ENCODE data around the gene UGT1A9.

Gene UGT1A9

GRCh38 chr2:233758141-233758540 is 86.4 kb downstream of the UGT1A9 start:
- in situ Hi-C loops (cut with MboI; ENCODE audit: low sequenced_read_pairs): no loop called here

GRCh38 chr2:233758849-233759248 is 87.2 kb downstream of the UGT1A9 start:
- in situ Hi-C loops (cut with MboI; ENCODE audit: low sequenced_read_pairs): no loop called here

GRCh38 chr2:233760043-233760442 is 88.3 kb downstream of the UGT1A9 start, which contains the start of gene UGT1A1:
Gene UGT1A1 (plus strand): TSS chr2:233760270. CDS start chr2:233760288, 18 bp downstream.
- in situ Hi-C loops (cut with MboI; ENCODE audit: low sequenced_read_pairs): no loop called here

- in situ Hi-C loops (cut with MboI; ENCODE audit: low sequenced_read_pairs): no loop called here
Measured at GRCh38 chr2:233761040-233761769, 89.5 kb downstream of the UGT1A9 start.

- in situ Hi-C loops (cut with MboI; ENCODE audit: low sequenced_read_pairs): no loop called here
Measured at GRCh38 chr2:233764264-233764663, 92.6 kb downstream of the UGT1A9 start.

- in situ Hi-C loops (cut with MboI; ENCODE audit: low sequenced_read_pairs): no loop called here
Measured at GRCh38 chr2:233764761-233765160, 93.1 kb downstream of the UGT1A9 start.

- in situ Hi-C loops (cut with MboI; ENCODE audit: low sequenced_read_pairs): no loop called here
Measured at GRCh38 chr2:233766416-233766815, 94.7 kb downstream of the UGT1A9 start.

- in situ Hi-C loops (cut with MboI; ENCODE audit: low sequenced_read_pairs): no loop called here
Measured at GRCh38 chr2:233768076-233768475, 96.4 kb downstream of the UGT1A9 start.

GRCh38 chr2:233769260-233769659 is 97.6 kb downstream of the UGT1A9 start:
- in situ Hi-C loops (cut with MboI; ENCODE audit: low sequenced_read_pairs): no loop called here

GRCh38 chr2:233772153-233772552 is 100.5 kb downstream of the UGT1A9 start:
- in situ Hi-C loops (cut with MboI; ENCODE audit: low sequenced_read_pairs): no loop called here

GRCh38 chr2:233772583-233772982 is 100.9 kb downstream of the UGT1A9 start:
- in situ Hi-C loops (cut with MboI; ENCODE audit: low sequenced_read_pairs): no loop called here

- in situ Hi-C loops (cut with MboI; ENCODE audit: low sequenced_read_pairs): no loop called here
Measured at GRCh38 chr2:233773854-233774253, 102.2 kb downstream of the UGT1A9 start.

- in situ Hi-C loops (cut with MboI; ENCODE audit: low sequenced_read_pairs): no loop called here
Measured at GRCh38 chr2:233775414-233775813, 103.7 kb downstream of the UGT1A9 start.

- in situ Hi-C loops (cut with MboI; ENCODE audit: low sequenced_read_pairs): no loop called here
Measured at GRCh38 chr2:233778030-233778429, 106.3 kb downstream of the UGT1A9 start, which contains the start of gene MROH2A. Gene MROH2A (plus strand): TSS chr2:233778330. CDS start chr2:233779359, 1,029 bp downstream.

GRCh38 chr2:233779722-233780121 is 108.0 kb downstream of the UGT1A9 start:
- in situ Hi-C loops (cut with MboI; ENCODE audit: low sequenced_read_pairs): no loop called here

GRCh38 chr2:233780771-233781170 is 109.1 kb downstream of the UGT1A9 start:
- in situ Hi-C loops (cut with MboI; ENCODE audit: low sequenced_read_pairs): no loop called here

GRCh38 chr2:233789554-233789953 is 117.9 kb downstream of the UGT1A9 start:
- in situ Hi-C loops (cut with MboI; ENCODE audit: low sequenced_read_pairs): no loop called here

- in situ Hi-C loops (cut with MboI; ENCODE audit: low sequenced_read_pairs): no loop called here
Measured at GRCh38 chr2:233791151-233791882, 119.6 kb downstream of the UGT1A9 start.

- in situ Hi-C loops (cut with MboI; ENCODE audit: low sequenced_read_pairs): no loop called here
Measured at GRCh38 chr2:233791883-233792329, 120.2 kb downstream of the UGT1A9 start.

GRCh38 chr2:233792720-233793119 is 121.0 kb downstream of the UGT1A9 start:
- in situ Hi-C loops (cut with MboI; ENCODE audit: low sequenced_read_pairs): no loop called here

GRCh38 chr2:233793465-233794127 is 121.9 kb downstream of the UGT1A9 start:
- in situ Hi-C loops (cut with MboI; ENCODE audit: low sequenced_read_pairs): no loop called here

Data from hTERT RPE-1 (cell line).